MM.1S (cell line): ENCODE results near the gene MAP3K2.

Experiments used
- DNase-seq: peaks from one replicate; pipeline ENCODE4 v3.0.0-alpha.2; 2015
- H2AFZ ChIP-seq: fragments of 300-600 bp; sonication (generic); 2 replicates; pipeline ENCODE4 v1.6.0; 2016; ENCODE audit warnings: antibody characterized with exemption, low read length
- H3F3A ChIP-seq: fragments of 300-600 bp; sonication (generic); 2 replicates; pipeline ENCODE4 v1.6.1; 2016; ENCODE audit warnings: mild to moderate bottlenecking, antibody characterized with exemption, low read length, moderate library complexity, mixed read lengths; ENCODE audit not compliant: insufficient read depth
- H3K27ac ChIP-seq: fragments of 300-600 bp; sonication (generic); 2 replicates; pipeline ENCODE4 v1.5.1; 2016; ENCODE audit warnings: mild to moderate bottlenecking, low read length
- H3K27me3 ChIP-seq: fragments of 300-600 bp; sonication (generic); replicated peaks from 2 replicates; pipeline ENCODE4 v1.6.0; 2016; ENCODE audit warnings: low read length; ENCODE audit not compliant: insufficient read depth
- H3K36me3 ChIP-seq: fragments of 300-600 bp; sonication (generic); replicated peaks from 2 replicates; pipeline ENCODE4 v1.6.1; 2016; ENCODE audit warnings: mild to moderate bottlenecking, low read length, mixed read lengths; ENCODE audit not compliant: insufficient read depth
- H3K4me1 ChIP-seq: fragments of 300-600 bp; sonication (generic); 2 replicates; pipeline ENCODE4 v1.6.1; 2016; ENCODE audit warnings: low read length, mixed read lengths
- H3K4me2 ChIP-seq: fragments of 300-600 bp; sonication (generic); 2 replicates; pipeline ENCODE4 v1.6.0; 2016; ENCODE audit warnings: low read depth, low read length
- H3K4me3 ChIP-seq: fragments of 300-600 bp; sonication (generic); 2 replicates; pipeline ENCODE4 v1.5.1; 2016; ENCODE audit warnings: low read length, mixed read lengths
- H3K79me2 ChIP-seq: fragments of 300-600 bp; sonication (generic); 2 replicates; pipeline ENCODE4 v1.6.1; 2016; ENCODE audit warnings: mixed run types, low read length, mixed read lengths
- H3K9ac ChIP-seq: fragments of 300-600 bp; sonication (generic); 2 replicates; pipeline ENCODE4 v1.6.1; 2016; ENCODE audit warnings: low read length, mixed read lengths
- H3K9me2 ChIP-seq: fragments of 300-600 bp; sonication (generic); replicated peaks from 2 replicates; pipeline ENCODE4 v1.6.1; 2016; ENCODE audit warnings: mild to moderate bottlenecking, low read length, mixed read lengths; ENCODE audit not compliant: insufficient read depth
- H3K9me3 ChIP-seq: fragments of 300-600 bp; sonication (generic); replicated peaks from 2 replicates; pipeline ENCODE4 v1.6.1; 2016; ENCODE audit warnings: mild to moderate bottlenecking, low read length, mixed read lengths; ENCODE audit not compliant: insufficient read depth
- H4K20me1 ChIP-seq: fragments of 300-600 bp; sonication (generic); 2 replicates; pipeline ENCODE4 v1.6.1; 2016; ENCODE audit warnings: mild to moderate bottlenecking, low read length, moderate library complexity, mixed read lengths; ENCODE audit not compliant: insufficient read depth
- CTCF ChIP-seq: fragments of 300-600 bp; sonication (generic); IDR thresholded peaks from 2 replicates; pipeline ENCODE4 v1.5.1; 2016; ENCODE audit warnings: antibody characterized with exemption, low read length, mixed read lengths
- EZH2 ChIP-seq: fragments of 300-600 bp; sonication (generic); optimal IDR thresholded peaks from 2 replicates; pipeline ENCODE3; 2017; ENCODE audit warnings: low read depth, mild to moderate bottlenecking, antibody characterized with exemption, low read length, mixed read lengths
- EZH2phosphoT487 ChIP-seq: fragments of 300-600 bp; sonication (generic); IDR thresholded peaks from 2 replicates; pipeline ENCODE4 v1.6.1; 2018; ENCODE audit warnings: antibody characterized with exemption, low read length

MAP3K2 gene

GRCh38 chr2:127431408-127432023, 43.7 kb upstream of the MAP3K2 start:
- H3K4me3 ChIP-seq: no peak overlapping the region
- H3F3A ChIP-seq: no peaks in the 10 kb centered on the region
- no peaks in the 10 kb centered on the region for H3K36me3 ChIP-seq
- DNase-seq: no peak
- no peak for TF ChIP-seq EZH2phosphoT487
- no peak for TF ChIP-seq CTCF
- no peak for TF ChIP-seq EZH2
- H2AFZ ChIP-seq: no peak overlapping the region
- H3K27me3 ChIP-seq: no peaks in the 10 kb centered on the region
- no peaks in the 10 kb centered on the region for H3K9me3 ChIP-seq
- H3K4me1 ChIP-seq: no peaks in the 10 kb centered on the region
- H3K9me2 ChIP-seq: no peaks in the 10 kb centered on the region
- no peaks in the 10 kb centered on the region for H4K20me1 ChIP-seq
- no peak overlapping the region for H3K27ac ChIP-seq
- H3K79me2 ChIP-seq: no peaks in the 10 kb centered on the region
- H3K9ac ChIP-seq: no peak overlapping the region
- no peak overlapping the region for H3K4me2 ChIP-seq

DNA sequence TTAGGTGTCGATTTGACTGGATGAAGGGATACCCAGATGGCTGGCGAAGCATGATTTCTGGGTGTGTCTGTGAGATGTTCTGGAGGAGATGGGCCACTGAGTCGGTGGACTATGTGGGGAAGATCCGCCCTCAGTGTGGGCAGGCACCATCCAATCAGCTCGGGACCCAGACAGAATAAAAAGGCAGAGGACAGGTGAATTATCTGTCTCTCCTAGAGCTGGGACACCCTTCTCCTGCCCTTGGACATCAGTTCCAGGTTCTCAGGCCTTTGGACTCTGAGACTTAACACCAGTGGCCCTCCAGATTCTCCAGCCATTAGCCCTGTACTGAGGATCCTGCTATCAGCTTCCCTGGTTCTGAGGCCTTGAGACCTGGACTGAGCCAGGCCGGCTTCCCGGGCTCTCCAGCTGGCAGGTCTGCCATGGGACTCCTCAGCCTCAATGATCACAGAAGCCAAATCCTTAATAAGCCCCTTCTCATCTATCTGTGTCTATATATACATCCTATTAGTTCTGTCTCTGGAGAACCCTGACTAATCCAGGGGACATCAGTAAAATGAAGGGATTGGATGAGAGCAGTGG, 42.2 kb upstream of the MAP3K2 start:
- Histone ChIP-seq H3K9ac (no peak overlapping the region), H3K4me1 (no peaks in the 10 kb centered on the region), H3K9me3 (no peaks in the 10 kb centered on the region), H3K27me3 (no peaks in the 10 kb centered on the region), H4K20me1 (no peaks in the 10 kb centered on the region), H3F3A (no peaks in the 10 kb centered on the region), H2AFZ (no peak overlapping the region), H3K4me2 (no peak overlapping the region), H3K27ac (no peak overlapping the region), H3K4me3 (no peak overlapping the region), H3K36me3 (no peaks in the 10 kb centered on the region), H3K9me2 (no peaks in the 10 kb centered on the region), H3K79me2 (no peaks in the 10 kb centered on the region)
- no peak for DNase-seq
- TF ChIP-seq EZH2 (no peak), EZH2phosphoT487 (no peak), CTCF (no peak)

DNA sequence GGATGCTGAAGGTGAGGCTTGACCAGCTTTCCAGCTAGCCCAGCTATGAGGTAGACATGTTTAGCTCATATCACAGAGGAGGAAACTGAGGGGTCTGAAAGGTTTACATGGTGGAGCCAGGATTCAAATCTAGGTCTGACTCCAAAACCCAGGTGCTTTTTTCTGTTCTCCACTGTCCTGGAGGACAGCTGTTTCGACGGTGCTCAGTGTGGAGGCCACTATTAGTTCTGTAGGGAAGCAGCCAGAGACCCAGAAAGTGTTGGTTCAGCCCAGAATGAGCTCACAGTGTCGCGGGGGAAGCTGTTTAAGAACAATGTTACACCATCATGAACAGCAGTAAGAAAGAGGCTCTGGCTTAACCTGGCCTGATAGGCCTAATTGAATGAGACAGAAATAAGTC, 41.5 kb upstream of the MAP3K2 start:
- H3K79me2 ChIP-seq: no peaks in the 10 kb centered on the region
- H3K4me3 ChIP-seq: no peak overlapping the region
- no peak for DNase-seq
- no peaks in the 10 kb centered on the region for H3K36me3 ChIP-seq
- H3K4me1 ChIP-seq: no peaks in the 10 kb centered on the region
- no peaks in the 10 kb centered on the region for H3K9me3 ChIP-seq
- H3K27ac ChIP-seq: no peak overlapping the region
- H4K20me1 ChIP-seq: no peaks in the 10 kb centered on the region
- no peaks in the 10 kb centered on the region for H3K9me2 ChIP-seq
- TF ChIP-seq EZH2 (no peak), EZH2phosphoT487 (no peak), CTCF (no peak)
- H3K27me3 ChIP-seq: no peaks in the 10 kb centered on the region
- no peak overlapping the region for H3K9ac ChIP-seq
- no peak overlapping the region for H3K4me2 ChIP-seq
- H3F3A ChIP-seq: no peaks in the 10 kb centered on the region
- no peak overlapping the region for H2AFZ ChIP-seq
